RWPE2 (cell line): Measurements from ENCODE around the gene GMCL2.

Experiments used
- ATAC-seq: fragments of 200-7000 bp; cut with Tn5 transposase; 3 replicates; pipeline ENCODE4 v1.9.1; 2021; ENCODE audit warnings: low read depth
- DNase-seq: peaks from one replicate; pipeline ENCODE4 v3.0.0-alpha.2; 2020; ENCODE audit warnings: low spot score
- H3K27ac ChIP-seq: fragments of 450-650 bp; 2 replicates; pipeline ENCODE4 v1.5.1; 2017; ENCODE audit warnings: mild to moderate bottlenecking; ENCODE audit not compliant: poor library complexity, severe bottlenecking
- H3K27me3 ChIP-seq: fragments of 250-450 bp; sonication (Bioruptor Pico); 2 replicates; pipeline ENCODE4 v1.5.1; 2021; ENCODE audit warnings: mild to moderate bottlenecking, moderate library complexity; ENCODE audit not compliant: insufficient read depth, poor library complexity, severe bottlenecking
- H3K36me3 ChIP-seq: fragments of 250-450 bp; sonication (Bioruptor Pico); 2 replicates; pipeline ENCODE4 v1.5.1; 2020; ENCODE audit warnings: low read depth, mild to moderate bottlenecking, moderate library complexity
- H3K4me1 ChIP-seq: fragments of 250-450 bp; sonication (Bioruptor Pico); 2 replicates; pipeline ENCODE4 v1.5.1; 2021; ENCODE audit warnings: mild to moderate bottlenecking, moderate library complexity; ENCODE audit not compliant: insufficient read depth, poor library complexity, severe bottlenecking
- H3K4me3 ChIP-seq: fragments of 250-450 bp; sonication (Bioruptor Pico); 2 replicates; pipeline ENCODE4 v1.5.1; 2021; ENCODE audit warnings: mild to moderate bottlenecking, moderate library complexity; ENCODE audit not compliant: severe bottlenecking
- H3K9me3 ChIP-seq: fragments of 250-450 bp; sonication (Bioruptor Pico); 2 replicates; pipeline ENCODE4 v1.5.1; 2021; ENCODE audit warnings: mild to moderate bottlenecking, moderate library complexity; ENCODE audit not compliant: severe bottlenecking
- CTCF ChIP-seq: fragments of 450-650 bp; IDR thresholded peaks from one replicate; pipeline ENCODE4 v1.5.1; 2017; ENCODE audit warnings: mild to moderate bottlenecking, moderate library complexity; ENCODE audit not compliant: poor library complexity, severe bottlenecking

Gene GMCL2

GRCh38 chr5:178210073-178210535 lies 22.9 kb upstream of the GMCL2 start:
- ATAC-seq, result no peak

GRCh38 chr5:178209334-178210072 lies 22.3 kb upstream of the GMCL2 start:
- no peak overlapping the region for H3K27ac ChIP-seq
- H3K27me3 ChIP-seq, result no peaks in the 10 kb centered on the region
- H3K36me3 ChIP-seq, result peaks cover 92% of the 10 kb centered on the region
- peaks cover 9% of the 10 kb centered on the region for H3K4me1 ChIP-seq
- H3K9me3 ChIP-seq, result no peaks in the 10 kb centered on the region
- peak; percentile 47 for DNase-seq
- no peak overlapping the region for H3K4me3 ChIP-seq
- TF ChIP-seq CTCF, result no peak
- no peak for ATAC-seq

More at GRCh38 chr5:178210073-178210535, 22.9 kb upstream of the GMCL2 start:
- no peak for TF ChIP-seq CTCF
- Histone ChIP-seq H3K9me3 (no peaks in the 10 kb centered on the region), H3K4me3 (no peak overlapping the region), H3K36me3 (peaks cover 98% of the 10 kb centered on the region), H3K27ac (no peak overlapping the region), H3K27me3 (no peaks in the 10 kb centered on the region), H3K4me1 (peaks cover 9% of the 10 kb centered on the region)
- DNase-seq, result no peak

GRCh38 chr5:178208540-178209227 lies 21.5 kb upstream of the GMCL2 start:
- no peak overlapping the region for H3K27ac ChIP-seq
- DNase-seq (peak; percentile 21), ATAC-seq (no peak)
- H3K4me1 ChIP-seq, result peaks cover 9% of the 10 kb centered on the region
- TF ChIP-seq CTCF, result no peak
- H3K27me3 ChIP-seq, result no peaks in the 10 kb centered on the region
- no peak overlapping the region for H3K4me3 ChIP-seq
- no peaks in the 10 kb centered on the region for H3K9me3 ChIP-seq
- H3K36me3 ChIP-seq, result peaks cover 84% of the 10 kb centered on the region

GRCh38 chr5:178207917-178208280 lies 20.7 kb upstream of the GMCL2 start:
- no peak for TF ChIP-seq CTCF
- no peak for ATAC-seq
- Histone ChIP-seq H3K4me1 (peaks cover 9% of the 10 kb centered on the region), H3K4me3 (no peak overlapping the region), H3K36me3 (peaks cover 76% of the 10 kb centered on the region), H3K27me3 (no peaks in the 10 kb centered on the region), H3K27ac (peak overlapping the region; percentile 85), H3K9me3 (no peaks in the 10 kb centered on the region)
- DNase-seq, result peak; percentile 34
